ENCODE measurements around the gene NCKAP5. TPM values are rescaled to one million over a fixed set of nuclear protein-coding genes. Genes with fewer than 3 reads are reported as not detected.

Gene NCKAP5
- total RNA-seq, 1 donor from 2014 or later, result 2.7 TPM

- Histone ChIP-seq H3K9ac (ENCODE audit: low read length) (no peak overlapping the region), H3K27me3 (ENCODE audit: insufficient read depth, low read length) (no peaks in the 10 kb centered on the region), H3K36me3 (ENCODE audit: insufficient read depth, low read length) (no peaks in the 10 kb centered on the region), H3K27ac (ENCODE audit: low read depth, low read length) (no peak overlapping the region), H3K9me3 (ENCODE audit: insufficient read depth, low read depth, low read length) (no peaks in the 10 kb centered on the region), H3K4me3 (ENCODE audit: insufficient read depth, low read depth, low read length) (no peak overlapping the region), H3K4me2 (ENCODE audit: low read length) (no peak overlapping the region), H2AFZ (ENCODE audit: low read depth, low read length) (no peak overlapping the region), H4K20me1 (ENCODE audit: insufficient read depth, low read length) (no peaks in the 10 kb centered on the region), H3K79me2 (ENCODE audit: insufficient read depth, low read length) (no peaks in the 10 kb centered on the region), H3K4me1 (ENCODE audit: insufficient read depth, low read length) (no peaks in the 10 kb centered on the region)
- DNase-seq (ENCODE audit: low read depth) (no peak), FAIRE-seq (no peak)
- H3K36me3 Mint-ChIP-seq (ENCODE audit: low read depth, unreplicated experiment), result no peaks in the 10 kb centered on the region
- H3K9me3 Mint-ChIP-seq (ENCODE audit: unreplicated experiment), result peaks cover 4% of the 10 kb centered on the region
- H3K4me3 Mint-ChIP-seq (ENCODE audit: unreplicated experiment), result no peak overlapping the region
- H3K4me1 Mint-ChIP-seq (ENCODE audit: low read depth, unreplicated experiment), result no peaks in the 10 kb centered on the region
- H3K27me3 Mint-ChIP-seq (ENCODE audit: low read depth, unreplicated experiment), result peaks cover 4% of the 10 kb centered on the region
- no peak overlapping the region for H3K27ac Mint-ChIP-seq (ENCODE audit: unreplicated experiment)
- no peak for TF ChIP-seq EZH2 (IDR thresholded peaks at IDR 0.05; ENCODE audit: insufficient read depth, low read length)
- no peak for TF ChIP-seq CTCF (IDR thresholded peaks at IDR 0.05; ENCODE audit: insufficient read depth, low read depth, low read length)
Measured at GRCh38 chr2:132883430-132883829, 684.8 kb downstream of the NCKAP5 start.

GRCh38 chr2:132881546-132881945, 686.7 kb downstream of the NCKAP5 start:
- no peaks in the 10 kb centered on the region for H3K27me3 ChIP-seq (ENCODE audit: insufficient read depth, low read length)
- peaks cover 3% of the 10 kb centered on the region for H3K4me1 Mint-ChIP-seq (ENCODE audit: low read depth, unreplicated experiment)
- no peak overlapping the region for H3K4me2 ChIP-seq (ENCODE audit: low read length)
- H2AFZ ChIP-seq (ENCODE audit: low read depth, low read length), result no peak overlapping the region
- no peak overlapping the region for H3K4me3 ChIP-seq (ENCODE audit: insufficient read depth, low read depth, low read length)
- FAIRE-seq (no peak), DNase-seq (ENCODE audit: low read depth) (no peak)
- H3K36me3 ChIP-seq (ENCODE audit: insufficient read depth, low read length), result no peaks in the 10 kb centered on the region
- H3K4me1 ChIP-seq (ENCODE audit: insufficient read depth, low read length), result no peaks in the 10 kb centered on the region
- no peak overlapping the region for H3K27ac ChIP-seq (ENCODE audit: low read depth, low read length)
- peaks cover 4% of the 10 kb centered on the region for H3K27me3 Mint-ChIP-seq (ENCODE audit: low read depth, unreplicated experiment)
- H3K9me3 ChIP-seq (ENCODE audit: insufficient read depth, low read depth, low read length), result no peaks in the 10 kb centered on the region
- TF ChIP-seq CTCF (IDR thresholded peaks at IDR 0.05; ENCODE audit: insufficient read depth, low read depth, low read length) (no peak), EZH2 (IDR thresholded peaks at IDR 0.05; ENCODE audit: insufficient read depth, low read length) (no peak)
- peaks cover 4% of the 10 kb centered on the region for H3K9me3 Mint-ChIP-seq (ENCODE audit: unreplicated experiment)
- no peaks in the 10 kb centered on the region for H3K36me3 Mint-ChIP-seq (ENCODE audit: low read depth, unreplicated experiment)
- H3K79me2 ChIP-seq (ENCODE audit: insufficient read depth, low read length), result no peaks in the 10 kb centered on the region
- H3K9ac ChIP-seq (ENCODE audit: low read length), result no peak overlapping the region
- no peaks in the 10 kb centered on the region for H4K20me1 ChIP-seq (ENCODE audit: insufficient read depth, low read length)
- no peak overlapping the region for H3K27ac Mint-ChIP-seq (ENCODE audit: unreplicated experiment)
- no peak overlapping the region for H3K4me3 Mint-ChIP-seq (ENCODE audit: unreplicated experiment)

- Mint-ChIP-seq H3K27me3 (ENCODE audit: low read depth, unreplicated experiment) (no peaks in the 10 kb centered on the region), H3K4me3 (ENCODE audit: unreplicated experiment) (no peak overlapping the region), H3K36me3 (ENCODE audit: low read depth, unreplicated experiment) (no peaks in the 10 kb centered on the region), H3K27ac (ENCODE audit: unreplicated experiment) (no peak overlapping the region), H3K4me1 (ENCODE audit: low read depth, unreplicated experiment) (peaks cover 12% of the 10 kb centered on the region), H3K9me3 (ENCODE audit: unreplicated experiment) (no peaks in the 10 kb centered on the region)
- no peaks in the 10 kb centered on the region for H3K36me3 ChIP-seq (ENCODE audit: insufficient read depth, low read length)
- H3K79me2 ChIP-seq (ENCODE audit: insufficient read depth, low read length), result no peaks in the 10 kb centered on the region
- H3K9ac ChIP-seq (ENCODE audit: low read length), result no peak overlapping the region
- H3K9me3 ChIP-seq (ENCODE audit: insufficient read depth, low read depth, low read length), result no peaks in the 10 kb centered on the region
- no peaks in the 10 kb centered on the region for H4K20me1 ChIP-seq (ENCODE audit: insufficient read depth, low read length)
- no peak overlapping the region for H3K4me3 ChIP-seq (ENCODE audit: insufficient read depth, low read depth, low read length)
- no peak overlapping the region for H3K27ac ChIP-seq (ENCODE audit: low read depth, low read length)
- DNase-seq (ENCODE audit: low read depth) (no peak), FAIRE-seq (no peak)
- TF ChIP-seq EZH2 (IDR thresholded peaks at IDR 0.05; ENCODE audit: insufficient read depth, low read length) (no peak), CTCF (IDR thresholded peaks at IDR 0.05; ENCODE audit: insufficient read depth, low read depth, low read length) (no peak)
- no peak overlapping the region for H3K4me2 ChIP-seq (ENCODE audit: low read length)
- H3K27me3 ChIP-seq (ENCODE audit: insufficient read depth, low read length), result no peaks in the 10 kb centered on the region
- H3K4me1 ChIP-seq (ENCODE audit: insufficient read depth, low read length), result no peaks in the 10 kb centered on the region
- no peak overlapping the region for H2AFZ ChIP-seq (ENCODE audit: low read depth, low read length)
Measured at GRCh38 chr2:132877923-132878322, 690.3 kb downstream of the NCKAP5 start.
